IMR-90 (cell line): ENCODE data around the gene OPCML. TPM values are rescaled to one million over a fixed set of nuclear protein-coding genes. Genes with fewer than 3 reads are reported as not detected.

Source experiments
- ATAC-seq: fragments of 200-7000 bp; cut with Tn5 transposase; 2 replicates; pipeline ENCODE4 v1.9.1; 2020; ENCODE audit warnings: low read depth, mild to moderate bottlenecking, moderate library complexity
- BruUV-seq: library from RNA; stranded (reverse); fragments of 400-500 nt; replicated peaks from 2 replicates; lab custom pipeline; 2021; lab: Mats Ljungman, UMichigan
- CTCF ChIA-PET: fragments of 300-600 bp; formaldehyde crosslinking; extraction: SDS; loops from one replicate; lab custom pipeline; 2021; ENCODE audit warnings: antibody characterized with exemption; lab: Yijun Ruan, JAX
- POLR2A ChIA-PET: fragments of 300-600 bp; sonication (Branson Sonifier 250); formaldehyde crosslinking; loops from one replicate; lab custom pipeline; 2022; ENCODE audit warnings: antibody characterized with exemption; ENCODE audit not compliant: unreplicated experiment; lab: Charles Lee
- DNase-seq: peaks from one replicate; pipeline ENCODE4 v3.0.0; 2013
- H2AFZ ChIP-seq: replicated peaks from 2 replicates; pipeline ENCODE3; 2013; ENCODE audit warnings: low read length, mild to moderate bottlenecking; ENCODE audit not compliant: poor library complexity
- H2AK5ac ChIP-seq: 2 replicates; pipeline ENCODE4 v1.6.1; 2013; ENCODE audit warnings: low read depth, low read length, inconsistent platforms
- H2AK9ac ChIP-seq: replicated peaks from 2 replicates; pipeline ENCODE3; 2013; ENCODE audit warnings: mild to moderate bottlenecking, low read depth, low read length, moderate library complexity; ENCODE audit not compliant: poor library complexity
- H2BK120ac ChIP-seq: 2 replicates; pipeline ENCODE4 v1.6.1; 2013; ENCODE audit warnings: low read depth, low read length, inconsistent platforms
- H2BK15ac ChIP-seq: 3 replicates; pipeline ENCODE4 v1.6.1; 2013; ENCODE audit warnings: low read depth, low read length, inconsistent platforms
- H2BK20ac ChIP-seq: 2 replicates; pipeline ENCODE4 v1.6.1; 2013; ENCODE audit warnings: low read depth, mild to moderate bottlenecking, inconsistent platforms, low read length, moderate library complexity
- H2BK5ac ChIP-seq: 2 replicates; pipeline ENCODE4 v1.6.1; 2013; ENCODE audit warnings: mild to moderate bottlenecking, low read depth, low read length, inconsistent platforms; ENCODE audit not compliant: poor library complexity, severe bottlenecking
- H3K14ac ChIP-seq: replicated peaks from 2 replicates; pipeline ENCODE4 v1.6.1; 2013; ENCODE audit warnings: low read depth, low read length, inconsistent platforms
- H3K18ac ChIP-seq: 2 replicates; pipeline ENCODE4 v1.6.1; 2013; ENCODE audit warnings: low read depth, low read length, control low read depth
- H3K23ac ChIP-seq: 2 replicates; pipeline ENCODE4 v1.6.1; 2013; ENCODE audit warnings: low read depth, low read length, inconsistent platforms
- H3K27ac ChIP-seq: 2 replicates; pipeline ENCODE4 v1.5.1; 2013; ENCODE audit warnings: mild to moderate bottlenecking, control low read depth, low read length; ENCODE audit not compliant: insufficient read depth
- H3K27me3 ChIP-seq: 2 replicates; pipeline ENCODE4 v1.6.1; 2013; ENCODE audit warnings: low read length; ENCODE audit not compliant: control insufficient read depth, insufficient read depth
- H3K36me3 ChIP-seq: 2 replicates; pipeline ENCODE4 v1.6.1; 2013; ENCODE audit warnings: low read length, mixed read lengths; ENCODE audit not compliant: control insufficient read depth, insufficient read depth
- H3K4ac ChIP-seq: 2 replicates; pipeline ENCODE4 v1.6.1; 2013; ENCODE audit warnings: low read depth, low read length, inconsistent platforms
- H3K4me1 ChIP-seq: 2 replicates; pipeline ENCODE4 v1.6.1; 2013; ENCODE audit warnings: low read length, mixed read lengths; ENCODE audit not compliant: control insufficient read depth, insufficient read depth
- H3K4me2 ChIP-seq: 2 replicates; pipeline ENCODE4 v1.6.1; 2013; ENCODE audit warnings: low read depth, mild to moderate bottlenecking, control low read depth, low read length, moderate library complexity
- H3K4me3 ChIP-seq: 2 replicates; pipeline ENCODE4 v1.5.1; 2013; ENCODE audit warnings: low read depth, mild to moderate bottlenecking, control low read depth, low read length, moderate library complexity; ENCODE audit not compliant: insufficient read depth
- H3K56ac ChIP-seq: 2 replicates; pipeline ENCODE4 v1.6.1; 2013; ENCODE audit warnings: low read length, inconsistent platforms; ENCODE audit not compliant: insufficient read depth; ENCODE audit errors: extremely low read depth
- H3K79me1 ChIP-seq, 2 experiments: 2 replicates each; pipeline ENCODE4 v1.6.1; 2013; ENCODE audit warnings: low read length in 2 of 2, inconsistent platforms in 1 of 2, low read depth in 1 of 2
- H3K9ac ChIP-seq: 2 replicates; pipeline ENCODE4 v1.6.1; 2013; ENCODE audit warnings: low read depth, low read length, control low read depth
- H3K9me1 ChIP-seq: 2 replicates; pipeline ENCODE4 v1.6.1; 2013; ENCODE audit warnings: low read length, inconsistent platforms; ENCODE audit not compliant: insufficient read depth
- H3K9me3 ChIP-seq: 2 replicates; pipeline ENCODE4 v1.6.1; 2013; ENCODE audit warnings: low read length; ENCODE audit not compliant: control insufficient read depth, insufficient read depth
- H4K20me1 ChIP-seq: 2 replicates; pipeline ENCODE4 v1.6.1; 2013; ENCODE audit warnings: low read length, inconsistent platforms; ENCODE audit not compliant: insufficient read depth
- H4K5ac ChIP-seq: 2 replicates; pipeline ENCODE4 v1.6.1; 2013; ENCODE audit warnings: mild to moderate bottlenecking, low read depth, low read length, control low read depth
- H4K8ac ChIP-seq, 2 experiments: 2 replicates each; pipeline ENCODE4 v1.6.1; 2013; ENCODE audit warnings: low read depth in 2 of 2, low read length in 2 of 2, control low read depth in 1 of 2, inconsistent platforms in 1 of 2
- H4K91ac ChIP-seq: 2 replicates; pipeline ENCODE4 v1.6.1; 2013; ENCODE audit warnings: low read depth, low read length, inconsistent platforms; ENCODE audit not compliant: insufficient read depth
- CEBPB ChIP-seq: IDR thresholded peaks from 2 replicates; pipeline ENCODE4 v1.6.1; 2012; ENCODE audit warnings: low read depth, low read length, improper control_type of control experiment
- CHD1 ChIP-seq: IDR thresholded peaks from 2 replicates; pipeline ENCODE4 v1.6.1; 2012; ENCODE audit warnings: low read depth, low read length, improper control_type of control experiment
- MAFK ChIP-seq: IDR thresholded peaks from 2 replicates; pipeline ENCODE4 v1.6.1; 2012; ENCODE audit warnings: low read depth, low read length, improper control_type of control experiment
- MXI1 ChIP-seq: IDR thresholded peaks from 2 replicates; pipeline ENCODE4 v1.6.1; 2012; ENCODE audit warnings: low read depth, mild to moderate bottlenecking, low read length, moderate library complexity, borderline replicate concordance
- POLR2A ChIP-seq: IDR thresholded peaks from 2 replicates; pipeline ENCODE4 v1.6.1; 2012; ENCODE audit warnings: mild to moderate bottlenecking, low read depth, low read length
- RAD21 ChIP-seq: IDR thresholded peaks from 2 replicates; pipeline ENCODE4 v1.6.1; 2012; ENCODE audit warnings: low read length, improper control_type of control experiment
- RCOR1 ChIP-seq: IDR thresholded peaks from 2 replicates; pipeline ENCODE4 v1.6.1; 2012; ENCODE audit warnings: mild to moderate bottlenecking, low read length, improper control_type of control experiment; ENCODE audit not compliant: insufficient replicate concordance
- WGBS, 2 experiments: methylation state at CpG; one replicate each; pipeline versions ENCODE4 v1.1.5 to v1.1.7; 2013; ENCODE audit warnings: missing lambda C conversion rate in 2 of 2; ENCODE audit not compliant: insufficient read length in 1 of 2; ENCODE audit errors: extremely low coverage in 2 of 2; 5-methylcytosine and 5-hydroxymethylcytosine counted together
- dilution Hi-C: fragments of 300-500 bp; cut with HindIII; formaldehyde crosslinking; loops from one replicate; pipeline ENCODE4 v1.14.3; 2018; ENCODE audit warnings: low sequenced_read_pairs; ENCODE audit not compliant: unreplicated experiment
- in situ Hi-C: fragments of 300-500 bp; cut with MboI; formaldehyde crosslinking; loops from 3 replicates; pipeline ENCODE4 v1.14.3; 2019; ENCODE audit warnings: low sequenced_read_pairs, inconsistent platforms, mixed read lengths
- intact Hi-C: fragments of 100-400 bp; cut with micrococcal nuclease; formaldehyde crosslinking; loops from 2 replicates; pipeline ENCODE4 v1.10.0; 2022
- polyA plus RNA-seq, 3 experiments: library from polyadenylated mRNA; depleted of rRNA; stranded (reverse); fragments of >200 nt; gene quantifications; 2 replicates each; pipeline ENCODE4 v1.2.3, GENCODE V29; 2012; ENCODE audit warnings: low replicate concordance in 1 of 3
- total RNA-seq: library from RNA; depleted of rRNA; stranded (reverse); fragments of >200 nt; gene quantifications from 2 replicates; pipeline ENCODE4 v1.2.3, GENCODE V29; 2012
- TF ChIP-seq, protein P1 (sequence below): fragments of 150-350 bp; IDR thresholded peaks from 2 replicates; pipeline ENCODE4 v1.6.1; 2017; ENCODE audit warnings: mild to moderate bottlenecking, antibody characterized with exemption, low read length, low read depth

OPCML gene
- total and polyA plus RNA-seq, 2 of the 4 experiments (the other 2 are of a cell fraction), result under 0.01 to 2.6 TPM

DNA sequence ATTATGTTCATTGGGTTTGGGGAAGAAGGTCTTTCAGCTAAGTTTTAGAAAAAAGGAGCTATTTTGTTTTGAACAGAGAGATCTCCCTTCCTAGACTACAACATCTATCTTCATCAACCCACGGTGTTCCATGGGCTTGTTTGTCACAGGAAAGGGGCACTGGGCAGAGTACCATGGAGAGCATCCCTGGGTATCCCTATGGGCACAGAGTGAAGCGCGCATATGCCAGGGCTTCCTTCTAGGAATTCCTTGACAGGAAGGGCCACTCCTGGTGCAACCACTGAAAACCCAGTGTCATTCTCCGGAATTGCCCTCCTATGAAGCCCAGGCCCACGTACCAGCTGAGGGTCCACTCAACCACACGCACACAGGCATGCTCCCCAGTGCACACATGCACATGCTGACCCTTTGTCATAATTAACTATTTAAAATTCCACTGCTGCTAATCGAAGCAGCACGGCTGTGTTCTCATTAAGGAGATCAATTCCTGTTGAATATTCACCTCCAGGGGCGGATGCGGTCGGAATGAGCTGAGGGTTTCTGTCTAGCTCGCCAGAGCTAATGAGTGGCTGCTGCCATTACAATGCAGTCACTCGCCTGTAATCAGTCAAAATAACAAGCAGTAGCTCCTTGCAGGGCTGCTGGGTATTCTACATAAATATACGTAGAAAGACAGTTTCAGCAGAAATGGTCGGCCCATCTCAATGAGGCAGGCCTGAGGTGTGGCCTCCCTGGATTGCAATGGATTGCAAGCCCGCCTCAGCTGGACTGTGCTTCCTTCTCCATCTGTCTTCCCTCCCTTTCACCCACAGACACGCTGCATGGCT is 512.5 kb downstream of the OPCML start:
- intact Hi-C loops (no loop called here), dilution Hi-C loops (no loop called here), in situ Hi-C loops (no loop called here)
- H3K79me1 ChIP-seq, result no peaks in the 10 kb centered on the region
- no peaks in the 10 kb centered on the region for H3K27me3 ChIP-seq
- no peak overlapping the region for H3K23ac ChIP-seq
- H2BK15ac ChIP-seq, result no peak overlapping the region
- no peak overlapping the region for H3K9ac ChIP-seq
- no peaks in the 10 kb centered on the region for H4K20me1 ChIP-seq
- ATAC-seq, result no peak
- no peak overlapping the region for H4K91ac ChIP-seq
- no peak overlapping the region for H4K8ac ChIP-seq
- peaks cover 8% of the 10 kb centered on the region for H3K9me3 ChIP-seq
- no peak overlapping the region for H2AK9ac ChIP-seq
- no peak overlapping the region for H2AK5ac ChIP-seq
- H3K9me1 ChIP-seq, result no peaks in the 10 kb centered on the region
- H3K4me3 ChIP-seq, result no peak overlapping the region
- H3K56ac ChIP-seq, result no peak overlapping the region
- no peak overlapping the region for H3K14ac ChIP-seq
- ChIA-PET POLR2A (no interaction called here), CTCF (no interaction called here)
- no peak for DNase-seq
- no peaks in the 10 kb centered on the region for H3K4me1 ChIP-seq
- no peak overlapping the region for H2BK5ac ChIP-seq
- WGBS, 2 experiments, result 50% methylated on average over 6 of the region's 17 CpGs; no CpG with 5 or more reads in 1 of the 2 experiments
- no peak overlapping the region for H3K4ac ChIP-seq
- H3K4me2 ChIP-seq, result no peak overlapping the region
- no peak overlapping the region for H3K18ac ChIP-seq
- H2BK120ac ChIP-seq, result no peak overlapping the region
- no peak overlapping the region for H3K27ac ChIP-seq
- TF ChIP-seq MAFK (no peak), MXI1 (no peak), CEBPB (no peak), POLR2A (no peak), CHD1 (no peak), RCOR1 (no peak), RAD21 (no peak)
- TF ChIP-seq, protein P1, sequence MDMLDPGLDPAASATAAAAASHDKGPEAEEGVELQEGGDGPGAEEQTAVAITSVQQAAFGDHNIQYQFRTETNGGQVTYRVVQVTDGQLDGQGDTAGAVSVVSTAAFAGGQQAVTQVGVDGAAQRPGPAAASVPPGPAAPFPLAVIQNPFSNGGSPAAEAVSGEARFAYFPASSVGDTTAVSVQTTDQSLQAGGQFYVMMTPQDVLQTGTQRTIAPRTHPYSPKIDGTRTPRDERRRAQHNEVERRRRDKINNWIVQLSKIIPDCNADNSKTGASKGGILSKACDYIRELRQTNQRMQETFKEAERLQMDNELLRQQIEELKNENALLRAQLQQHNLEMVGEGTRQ, result no peak
- no TSS peak for BruUV-seq
- no peak overlapping the region for H2AFZ ChIP-seq
- no peak overlapping the region for H4K5ac ChIP-seq
- no peaks in the 10 kb centered on the region for H3K36me3 ChIP-seq
- no peak overlapping the region for H2BK20ac ChIP-seq
